NB4 (cell line): Measurements from ENCODE around the gene ALDH5A1.

Experiments
- DNase-seq: peaks from one replicate; pipeline ENCODE4 v3.0.0; 2010; ENCODE audit warnings: low read depth
- H3K4me3 ChIP-seq: one replicate; pipeline ENCODE4 v1.5.1; 2011; ENCODE audit warnings: mild to moderate bottlenecking, low read depth, low read length, moderate library complexity
- CTCF ChIP-seq: IDR thresholded peaks from one replicate; pipeline ENCODE4 v1.5.1; 2012; ENCODE audit warnings: low read depth, low read length
- MYC ChIP-seq: IDR thresholded peaks from 2 replicates; pipeline ENCODE4 v1.6.1; 2011; ENCODE audit warnings: low read depth, low read length
- POLR2A ChIP-seq: IDR thresholded peaks from 2 replicates; pipeline ENCODE4 v1.6.1; 2011; ENCODE audit warnings: mild to moderate bottlenecking; ENCODE audit not compliant: insufficient read length; ENCODE audit errors: extremely low read depth
- TF ChIP-seq, protein P1 (sequence below): IDR thresholded peaks from 2 replicates; pipeline ENCODE4 v1.6.1; 2011; ENCODE audit warnings: low read depth, low read length

The ALDH5A1 gene

DNA sequence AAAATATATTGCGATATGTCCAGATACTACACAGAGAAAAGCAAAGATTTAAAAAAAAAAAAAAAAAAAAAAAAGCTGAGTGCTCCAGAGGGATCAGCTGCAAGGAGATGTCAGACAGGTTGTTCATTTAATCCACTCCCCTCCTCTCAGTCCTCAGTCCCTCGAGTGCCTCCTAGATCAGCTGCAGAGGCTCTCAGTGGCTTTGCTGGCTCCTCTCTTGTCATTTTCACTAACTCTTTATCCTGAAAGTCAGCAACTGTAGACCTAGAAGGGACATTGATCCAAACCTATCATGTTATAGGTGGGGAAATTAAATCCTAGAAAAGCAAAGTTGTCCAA, 89.6 kb downstream of the ALDH5A1 start:
- no peak overlapping the region for H3K4me3 ChIP-seq
- DNase-seq, result no peak
- no peak for TF ChIP-seq MYC
- no peak for TF ChIP-seq POLR2A
- TF ChIP-seq, protein P1, sequence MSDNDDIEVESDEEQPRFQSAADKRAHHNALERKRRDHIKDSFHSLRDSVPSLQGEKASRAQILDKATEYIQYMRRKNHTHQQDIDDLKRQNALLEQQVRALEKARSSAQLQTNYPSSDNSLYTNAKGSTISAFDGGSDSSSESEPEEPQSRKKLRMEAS, result no peak
- TF ChIP-seq CTCF, result no peak
